Measurements from ENCODE around the gene HOXD11. TPM values are rescaled to one million over a fixed set of nuclear protein-coding genes. Genes with fewer than 3 reads are reported as not detected.

HOXD11 gene
- total RNA-seq, 4 donors from 2014 or later: not detected

DNA sequence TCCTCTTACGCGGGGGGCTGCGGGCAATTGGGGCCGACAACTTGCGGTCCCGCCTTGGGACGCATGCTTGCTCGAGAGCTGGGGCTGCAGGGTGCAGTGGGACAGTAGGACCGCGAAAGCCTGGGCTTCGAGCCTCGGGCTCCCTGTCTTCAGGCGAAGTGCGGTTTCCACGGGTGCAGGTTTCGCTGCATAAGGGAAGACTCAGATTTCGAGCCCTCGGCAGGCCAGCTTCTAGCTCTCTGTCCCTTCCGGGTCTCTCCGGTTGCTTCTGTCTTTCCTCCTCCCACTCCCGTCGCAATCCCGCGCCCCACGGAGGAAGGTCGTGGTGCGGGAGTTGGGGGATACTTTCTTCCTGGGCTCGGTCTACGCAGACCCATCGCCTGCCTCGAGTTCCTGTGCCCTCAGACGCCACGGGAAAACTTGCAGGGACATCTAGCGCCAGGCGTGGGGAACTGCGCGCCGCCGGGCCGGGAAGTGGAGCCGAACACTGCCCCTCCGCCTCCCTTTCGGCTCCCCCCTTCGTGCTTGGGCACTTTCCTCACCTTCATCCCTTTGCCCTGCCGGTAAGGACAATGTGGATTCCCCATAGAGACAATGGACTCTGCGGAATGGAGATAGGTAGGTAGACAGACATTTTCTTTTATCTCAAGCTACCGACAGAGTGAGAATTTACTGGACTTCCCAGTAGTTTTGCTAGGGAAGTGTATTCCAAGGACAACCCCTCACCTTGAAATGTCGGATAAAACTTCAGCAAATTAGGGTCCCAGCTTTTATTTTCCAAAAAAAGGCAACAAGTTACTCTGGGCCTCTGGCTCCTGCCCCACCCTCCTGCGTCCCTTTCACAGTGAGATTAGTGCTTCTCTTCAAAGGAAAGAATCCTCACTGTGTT is 18.8 kb upstream of the HOXD11 start:
- TF ChIP-seq, protein P1, sequence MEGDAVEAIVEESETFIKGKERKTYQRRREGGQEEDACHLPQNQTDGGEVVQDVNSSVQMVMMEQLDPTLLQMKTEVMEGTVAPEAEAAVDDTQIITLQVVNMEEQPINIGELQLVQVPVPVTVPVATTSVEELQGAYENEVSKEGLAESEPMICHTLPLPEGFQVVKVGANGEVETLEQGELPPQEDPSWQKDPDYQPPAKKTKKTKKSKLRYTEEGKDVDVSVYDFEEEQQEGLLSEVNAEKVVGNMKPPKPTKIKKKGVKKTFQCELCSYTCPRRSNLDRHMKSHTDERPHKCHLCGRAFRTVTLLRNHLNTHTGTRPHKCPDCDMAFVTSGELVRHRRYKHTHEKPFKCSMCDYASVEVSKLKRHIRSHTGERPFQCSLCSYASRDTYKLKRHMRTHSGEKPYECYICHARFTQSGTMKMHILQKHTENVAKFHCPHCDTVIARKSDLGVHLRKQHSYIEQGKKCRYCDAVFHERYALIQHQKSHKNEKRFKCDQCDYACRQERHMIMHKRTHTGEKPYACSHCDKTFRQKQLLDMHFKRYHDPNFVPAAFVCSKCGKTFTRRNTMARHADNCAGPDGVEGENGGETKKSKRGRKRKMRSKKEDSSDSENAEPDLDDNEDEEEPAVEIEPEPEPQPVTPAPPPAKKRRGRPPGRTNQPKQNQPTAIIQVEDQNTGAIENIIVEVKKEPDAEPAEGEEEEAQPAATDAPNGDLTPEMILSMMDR (IDR thresholded peaks at IDR 0.05; ENCODE audit: low read depth): no peak

DNA sequence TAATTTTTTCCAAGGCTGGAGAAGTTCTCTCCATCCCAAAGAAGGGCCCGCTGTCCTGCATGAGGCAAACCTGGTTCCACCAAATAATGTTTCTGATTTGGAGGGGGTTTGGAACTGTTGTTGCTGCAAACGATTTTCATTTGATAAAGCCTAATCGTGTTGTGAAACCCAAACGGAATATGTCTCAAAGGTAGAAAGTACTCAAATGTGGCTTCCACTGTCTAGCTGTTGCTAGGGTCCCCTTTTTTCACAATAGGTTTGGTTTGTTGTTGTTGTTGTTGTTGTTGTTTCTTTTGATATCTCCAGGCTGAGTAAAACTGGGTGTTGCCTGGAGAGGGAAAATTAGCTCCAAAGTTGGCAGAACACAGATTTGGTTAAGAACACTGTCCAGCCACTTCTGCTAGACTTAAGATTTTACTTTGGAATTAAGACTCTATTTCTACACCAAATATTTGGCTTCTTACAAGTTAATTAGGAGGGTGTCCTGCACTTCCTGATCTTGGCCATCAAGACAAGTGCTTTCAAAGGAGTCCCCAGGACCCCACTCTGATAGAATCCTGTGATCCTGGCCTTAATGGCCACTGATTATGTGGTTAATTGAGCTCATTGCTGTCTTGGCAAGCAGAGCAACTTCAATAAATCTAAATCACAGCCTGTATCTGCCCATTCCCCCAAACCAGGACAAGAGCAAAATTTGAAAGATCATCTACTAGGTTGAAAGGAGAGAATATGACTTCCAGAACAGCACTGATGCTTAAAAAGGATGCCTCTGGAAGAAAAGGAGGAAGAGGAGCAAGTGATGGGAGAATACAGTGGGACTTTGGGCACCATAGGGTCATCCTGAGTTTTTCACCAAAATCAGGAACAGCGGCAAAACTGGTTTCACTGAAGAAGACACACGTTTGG is 17.9 kb upstream of the HOXD11 start:
- TF ChIP-seq, protein P1 (IDR thresholded peaks at IDR 0.05; ENCODE audit: low read depth): no peak

DNA sequence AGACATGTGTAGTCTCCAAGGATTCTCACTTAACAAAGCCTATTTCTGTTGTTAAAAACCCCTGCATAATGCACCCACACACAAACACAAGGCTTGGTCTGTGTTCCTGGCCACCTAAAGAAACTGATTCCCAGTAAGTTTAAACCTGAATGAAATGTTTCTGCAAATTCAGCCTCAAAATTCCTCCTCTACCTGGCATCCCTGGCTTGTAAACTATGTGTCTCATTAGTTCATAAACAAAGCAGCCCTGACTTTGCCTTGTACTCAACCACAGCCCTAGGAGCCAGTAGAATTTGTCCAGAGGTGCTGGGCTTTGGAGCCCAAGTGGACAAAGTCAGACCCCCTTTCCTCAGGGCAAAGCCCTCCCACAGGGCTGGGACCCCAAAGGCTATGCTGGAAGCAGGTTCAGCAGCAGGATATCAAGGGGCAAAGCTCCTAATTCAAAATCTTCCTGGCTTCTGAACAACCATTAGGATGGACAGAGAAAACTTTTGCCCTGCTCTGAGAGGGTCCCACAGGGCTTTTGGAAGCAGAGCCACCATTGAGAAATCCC is 17.2 kb upstream of the HOXD11 start:
- TF ChIP-seq, protein P1 (IDR thresholded peaks at IDR 0.05; ENCODE audit: low read depth): no peak

DNA sequence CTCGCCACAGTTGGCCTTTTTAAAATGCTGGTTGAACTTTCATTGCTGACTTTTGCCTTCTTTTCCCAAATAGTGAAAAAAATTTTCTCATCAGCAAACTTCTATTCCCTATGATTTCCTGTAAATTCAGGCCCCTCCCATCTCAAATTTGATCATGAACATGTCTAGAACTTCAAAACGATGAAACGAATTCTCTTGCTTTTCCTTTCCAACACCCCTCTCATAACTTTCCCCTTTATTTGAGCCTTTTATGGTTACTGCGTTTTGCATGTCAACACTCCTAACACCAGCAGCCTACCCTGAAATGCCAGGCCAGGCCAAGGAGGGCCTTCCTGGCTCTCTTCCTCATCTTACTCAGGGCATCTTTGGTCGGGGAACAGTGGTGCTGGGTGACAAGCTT is 16.2 kb upstream of the HOXD11 start:
- TF ChIP-seq, protein P1 (IDR thresholded peaks at IDR 0.05; ENCODE audit: low read depth): no peak

DNA sequence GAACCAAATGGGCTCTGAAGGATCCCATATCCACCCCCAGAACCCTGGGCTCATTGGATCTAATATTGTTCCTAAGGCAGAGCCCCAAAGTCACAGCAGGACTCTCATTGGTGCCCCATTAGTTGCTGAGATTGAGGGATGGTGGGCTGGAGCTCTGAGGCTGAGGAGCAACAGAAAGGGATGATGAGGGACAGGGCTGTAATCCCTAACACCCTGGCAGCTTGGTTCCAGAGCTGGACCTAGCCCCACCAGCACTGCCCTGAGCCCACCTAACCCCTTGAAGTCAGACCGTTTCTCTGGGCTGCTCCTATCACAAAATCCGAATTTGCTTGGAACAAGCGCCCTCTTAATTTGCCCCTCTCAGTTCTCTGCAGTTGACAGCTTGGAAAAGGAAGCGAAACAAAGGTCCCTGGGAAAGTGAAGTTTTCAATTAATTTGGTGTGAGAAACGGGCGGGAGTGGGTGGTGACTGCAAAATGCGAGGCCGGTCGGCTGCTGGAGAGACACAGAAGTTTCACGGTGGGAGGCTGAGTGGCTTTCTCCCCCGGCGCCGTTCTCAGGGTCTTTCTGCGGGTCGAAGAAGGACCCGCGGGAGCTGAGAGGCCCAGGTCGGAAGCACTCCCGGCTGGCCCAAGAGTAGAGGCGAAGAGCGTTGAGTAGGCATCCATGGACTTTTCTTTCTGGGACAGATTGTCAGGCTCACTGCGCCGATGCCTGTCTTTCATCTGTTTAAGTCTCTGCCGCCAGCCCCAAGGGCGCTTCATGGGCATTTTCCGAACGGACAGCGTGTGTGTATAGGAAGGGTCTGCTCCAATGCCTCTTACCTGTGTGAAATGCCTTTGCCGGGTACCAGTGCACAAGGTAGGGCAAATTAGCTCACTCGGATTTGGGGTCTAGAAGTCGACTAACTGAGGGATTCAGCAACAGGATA is 15.5 kb upstream of the HOXD11 start:
- TF ChIP-seq, protein P1 (IDR thresholded peaks at IDR 0.05; ENCODE audit: low read depth): no peak

DNA sequence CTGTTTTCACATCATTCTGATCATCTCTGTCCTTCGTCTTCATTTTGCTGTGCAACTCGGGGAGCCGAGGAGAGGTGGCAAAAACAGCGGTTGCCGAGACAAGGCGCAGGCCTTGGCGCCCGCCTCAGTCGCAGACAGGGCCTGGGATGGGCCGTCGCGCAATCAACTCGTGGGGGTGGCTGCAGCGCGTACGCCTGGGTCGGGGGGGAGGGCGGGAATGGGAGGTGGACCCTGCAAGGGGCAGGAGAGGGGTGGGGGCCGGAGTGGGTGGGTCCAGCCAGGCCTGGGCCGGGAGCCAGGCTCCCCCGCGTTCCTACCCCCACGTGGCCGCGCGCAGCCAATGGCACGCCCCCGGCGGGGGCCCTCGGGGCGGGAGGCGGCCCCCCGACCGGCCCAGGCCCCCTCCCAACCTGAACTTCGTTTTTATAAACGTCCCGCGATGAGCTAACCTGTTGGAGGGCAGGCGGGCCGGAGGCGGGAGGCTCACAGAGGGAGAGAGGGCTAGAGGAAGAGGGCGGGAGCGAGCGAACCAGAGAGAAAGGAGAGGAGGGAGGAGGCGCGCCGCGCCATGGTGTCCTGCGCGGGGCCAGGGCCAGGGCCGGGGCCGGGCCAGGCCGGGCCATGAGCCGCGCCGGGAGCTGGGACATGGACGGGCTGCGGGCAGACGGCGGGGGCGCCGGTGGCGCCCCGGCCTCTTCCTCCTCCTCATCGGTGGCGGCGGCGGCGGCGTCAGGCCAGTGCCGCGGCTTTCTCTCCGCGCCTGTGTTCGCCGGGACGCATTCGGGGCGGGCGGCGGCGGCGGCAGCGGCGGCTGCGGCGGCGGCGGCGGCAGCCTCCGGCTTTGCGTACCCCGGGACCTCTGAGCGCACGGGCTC is 14.6 kb upstream of the HOXD11 start, which contains the start of gene HOXD13:
HOXD13 (plus strand) TSS at position 452 of the 875 bp plus-strand sequence; CDS start at position 622, 170 bp downstream.
- TF ChIP-seq, protein P1 (IDR thresholded peaks at IDR 0.05; ENCODE audit: low read depth): no peak
